Left lobe of liver (tissue), 2 donors: Measurements from ENCODE around the gene TIMM10. TPM values are rescaled to one million over a fixed set of nuclear protein-coding genes. Genes with fewer than 3 reads are reported as not detected.

Experiments used
- ATAC-seq: fragments of 200-7000 bp; cut with Tn5 transposase; one replicate; pipeline ENCODE4 v1.9.1; 2020; ENCODE audit warnings: mild to moderate bottlenecking, moderate library complexity
- DNase-seq: peaks from one replicate; pipeline ENCODE4 v3.0.0-alpha.2; 2020; ENCODE audit warnings: low spot score
- total RNA-seq: library from RNA; stranded (reverse); gene quantifications from one replicate; pipeline ENCODE4 v1.2.1, GENCODE V29; 2021
- donor health status: DM: no; HTN: no; CAD: no; lungs with moderate emphysema.
- donor health status: DM: no; HTN: yes; CAD: no.

The TIMM10 gene
- 39.3 TPM for total RNA-seq

GRCh38 chr11:57530596-57531507 is at the start of gene TIMM10:
TSS of gene TIMM10 (minus strand) at chr11:57530754. CDS start at chr11:57530189, 565 bp downstream.
- DNase-seq, result peak; percentile 98
- ATAC-seq, result peak; percentile 94

- no peak for ATAC-seq
- DNase-seq, result no peak
These were observed 43.5 kb upstream of the TIMM10 start for GRCh38 chr11:57574061-57574460.

DNA sequence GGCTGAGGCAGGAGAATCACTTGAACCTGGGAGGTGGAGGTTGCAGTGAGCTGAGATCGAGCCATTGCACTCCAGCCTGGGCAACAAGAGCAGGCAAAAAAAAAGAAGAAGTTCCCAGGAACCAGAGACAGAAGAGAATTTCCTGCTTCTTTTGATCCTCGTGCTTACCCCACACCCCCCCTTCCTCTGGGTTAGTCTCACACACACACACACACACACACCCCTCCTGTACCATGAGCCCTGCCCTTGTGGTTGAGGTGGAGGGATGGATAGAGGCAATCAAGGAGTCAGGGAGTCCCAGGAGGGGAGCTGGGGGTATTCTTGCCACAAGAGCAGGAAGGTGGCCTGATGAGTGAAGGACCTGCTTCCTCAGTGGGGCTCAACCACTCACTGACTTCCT is 41.1 kb upstream of the TIMM10 start:
- DNase-seq (no peak), ATAC-seq (no peak)

GRCh38 chr11:57568330-57568766 is 37.8 kb upstream of the TIMM10 start:
- DNase-seq (no peak), ATAC-seq (no peak)

- DNase-seq (peak; percentile 85), ATAC-seq (peak; percentile 86)
These were observed 37.2 kb upstream of the TIMM10 start, which contains the start of gene UBE2L6 for GRCh38 chr11:57567515-57568329. TSS of gene UBE2L6 (minus strand) at chr11:57567672. CDS start at chr11:57567611, 61 bp downstream.

- ATAC-seq (peak; percentile 38), DNase-seq (no peak)
These were observed 36.5 kb upstream of the TIMM10 start for GRCh38 chr11:57566905-57567514.

GRCh38 chr11:57566005-57566904 is 35.7 kb upstream of the TIMM10 start:
- ATAC-seq (peak; percentile 66), DNase-seq (no peak)

DNA sequence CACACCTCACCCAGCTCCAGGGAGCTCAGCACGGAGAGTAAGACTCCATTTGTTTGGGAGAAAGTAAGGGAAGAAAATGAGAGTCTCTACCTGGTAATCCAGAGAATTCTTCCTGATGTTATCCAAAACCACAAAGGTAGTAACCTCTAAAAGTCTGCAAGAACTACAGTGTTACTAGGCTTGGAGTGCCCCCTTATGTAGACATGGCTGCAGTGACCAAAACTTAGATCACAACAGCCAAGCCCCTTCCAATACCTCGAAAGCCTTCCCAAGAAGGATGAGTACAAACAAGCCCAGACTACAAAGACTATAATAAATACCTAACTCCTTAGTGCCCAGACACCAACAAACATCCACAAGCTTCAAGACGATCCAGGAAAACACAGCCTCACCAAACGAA is 32.0 kb upstream of the TIMM10 start:
- ATAC-seq (no peak), DNase-seq (no peak)

DNA sequence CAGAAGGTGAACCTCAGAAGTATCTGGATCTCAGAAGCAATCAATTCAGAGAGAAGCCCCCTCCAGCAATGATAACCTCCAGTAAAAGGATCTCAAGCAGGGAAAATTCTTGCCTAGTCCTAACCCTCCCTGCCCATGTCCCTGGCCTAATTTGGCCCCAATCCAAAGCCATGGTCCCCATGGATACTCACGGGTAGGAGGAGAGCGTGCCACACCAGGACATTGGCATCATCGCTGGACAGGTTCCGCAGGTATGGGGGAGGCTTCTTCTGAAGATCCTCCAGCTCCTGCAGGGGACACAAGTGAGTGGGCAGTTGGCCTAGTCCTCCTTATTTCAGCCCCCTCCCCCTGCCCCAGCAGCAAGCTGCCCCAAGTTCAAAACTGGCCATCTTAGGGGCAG is 29.6 kb upstream of the TIMM10 start:
- no peak for DNase-seq
- ATAC-seq, result no peak

- peak; percentile 59 for DNase-seq
- peak; percentile 87 for ATAC-seq
These were observed 25.5 kb upstream of the TIMM10 start for GRCh38 chr11:57556041-57556440.

- ATAC-seq (peak; percentile 27), DNase-seq (no peak)
These were observed 24.8 kb upstream of the TIMM10 start for GRCh38 chr11:57555393-57555792.

DNA sequence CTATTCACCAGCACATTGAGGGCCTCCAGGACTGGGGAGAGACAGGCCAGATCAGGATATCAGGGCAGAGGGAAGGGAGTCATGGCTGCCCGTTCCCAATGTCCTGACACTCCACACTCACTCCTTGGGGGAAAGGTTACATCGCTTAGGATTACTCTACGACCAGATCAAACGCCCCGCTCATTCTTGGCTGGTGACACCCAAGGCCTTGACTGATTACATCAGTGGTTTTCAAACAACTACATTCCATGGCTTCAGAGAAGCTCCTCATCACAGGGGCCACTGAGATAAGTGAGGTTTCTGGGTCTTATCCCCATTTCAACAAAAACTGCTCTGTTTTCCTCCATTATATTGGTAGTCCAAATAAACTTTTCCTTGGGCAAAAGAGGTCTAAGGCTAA is 21.9 kb upstream of the TIMM10 start:
- ATAC-seq (no peak), DNase-seq (no peak)

DNA sequence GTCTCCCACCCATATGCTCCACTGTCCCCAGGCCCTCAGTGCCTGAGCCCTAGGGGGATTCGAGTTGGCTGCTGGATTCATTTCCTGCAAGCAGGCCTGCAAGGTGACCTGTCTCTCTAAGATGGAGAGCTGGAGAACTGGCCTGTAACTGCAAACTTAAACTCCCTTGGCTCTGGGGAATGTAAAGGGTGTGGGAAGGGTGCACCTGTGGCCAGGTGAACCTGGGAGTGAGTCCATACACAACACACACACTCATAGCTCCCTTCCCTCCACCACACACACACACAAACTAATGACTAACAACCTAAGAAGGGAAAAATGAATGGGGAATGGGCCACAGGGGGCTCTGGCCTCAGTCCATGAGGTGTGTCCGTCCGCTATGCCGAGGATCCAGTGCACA is 21.4 kb upstream of the TIMM10 start:
- no peak for ATAC-seq
- DNase-seq, result no peak

DNA sequence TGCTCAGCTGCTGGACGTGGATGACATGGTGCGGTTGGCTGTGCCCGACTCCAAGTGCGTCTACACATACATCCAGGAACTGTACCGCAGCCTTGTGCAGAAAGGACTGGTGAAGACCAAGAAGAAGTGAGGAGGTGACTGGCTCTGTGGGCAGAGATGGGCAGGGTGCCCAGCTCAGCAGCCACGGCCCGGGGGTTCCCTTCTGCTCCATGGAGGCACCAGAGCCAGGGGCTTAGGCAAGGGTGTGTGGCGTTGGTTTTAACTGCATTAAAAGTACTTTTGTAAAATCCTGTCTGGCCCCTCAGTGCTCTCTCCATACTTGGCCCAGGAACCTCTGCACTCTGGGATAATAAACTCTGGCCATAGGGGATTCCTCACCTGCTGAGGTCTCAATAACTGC is 19.4 kb upstream of the TIMM10 start:
- ATAC-seq (no peak), DNase-seq (no peak)

- ATAC-seq (peak; percentile 13), DNase-seq (no peak)
These were observed 17.4 kb upstream of the TIMM10 start for GRCh38 chr11:57547854-57548377.

DNA sequence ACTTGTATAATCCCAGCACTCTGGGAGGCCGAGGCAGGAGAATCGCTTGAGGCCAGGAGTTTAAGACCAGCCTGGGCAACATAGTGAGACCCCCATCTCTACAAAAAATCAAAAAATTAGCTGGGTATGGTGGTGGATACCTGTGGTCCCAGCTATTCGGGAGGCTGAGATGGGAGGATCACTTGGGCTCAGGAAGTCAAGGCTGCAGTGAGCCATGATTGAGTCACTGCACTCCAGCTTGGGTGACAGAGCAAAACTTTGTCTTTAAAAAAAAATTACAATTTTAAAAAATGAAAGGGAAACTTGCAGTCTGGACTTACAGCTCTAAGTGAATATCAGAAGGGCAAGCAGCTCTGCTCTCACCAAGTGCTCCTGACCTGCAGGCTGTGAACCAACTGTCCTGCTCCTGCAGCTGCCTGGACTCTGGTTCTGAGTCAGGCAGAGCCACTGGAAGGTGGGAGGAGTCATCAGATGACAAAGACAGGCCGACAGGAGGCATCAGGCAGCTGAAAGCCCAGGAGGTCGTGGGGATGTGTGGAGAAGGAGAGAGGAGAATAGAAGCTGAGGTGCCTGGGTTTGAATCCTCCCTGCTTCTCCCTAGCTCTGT is 16.4 kb upstream of the TIMM10 start:
- ATAC-seq (peak; percentile 90), DNase-seq (no peak)

- DNase-seq (no peak), ATAC-seq (no peak)
These were observed 15.9 kb upstream of the TIMM10 start for GRCh38 chr11:57546451-57546850.

DNA sequence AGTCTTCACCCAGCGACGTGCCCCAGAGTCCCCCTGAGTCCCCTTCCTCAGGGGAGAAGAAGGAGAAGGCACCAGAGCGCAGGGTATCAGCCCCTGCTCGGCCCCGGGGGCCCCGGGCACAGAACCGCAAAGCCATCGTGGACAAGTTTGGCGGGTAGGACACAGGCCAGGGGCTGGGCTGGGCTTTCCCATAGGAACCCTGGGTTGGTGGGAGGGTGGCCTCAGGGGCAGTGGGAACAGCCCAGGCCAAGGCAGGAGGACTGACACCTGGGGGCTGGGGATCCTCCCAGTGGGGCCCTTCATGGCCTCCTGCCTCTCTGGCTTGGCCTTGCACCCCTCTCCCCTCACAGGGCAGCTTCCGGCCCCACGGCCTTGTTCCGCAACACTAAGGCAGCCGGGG is 15.3 kb upstream of the TIMM10 start:
- DNase-seq (no peak), ATAC-seq (no peak)

GRCh38 chr11:57544566-57544965 is 14.0 kb upstream of the TIMM10 start:
- DNase-seq (no peak), ATAC-seq (no peak)

GRCh38 chr11:57543593-57543992 is 13.0 kb upstream of the TIMM10 start:
- ATAC-seq (no peak), DNase-seq (no peak)
